GM18505 (cell line): ENCODE results near the gene DSG2.

Experiments used
- ATAC-seq: cut with Tn5 transposase; IDR thresholded peaks from one replicate; pipeline ENCODE4 v1.9.1; 2021; ENCODE audit not compliant: unreplicated experiment
- POLR2A ChIP-seq: IDR thresholded peaks from 4 replicates; pipeline ENCODE4 v1.6.1; 2011; ENCODE audit warnings: borderline replicate concordance; ENCODE audit not compliant: insufficient read depth, insufficient read length; ENCODE audit errors: extremely low read depth

Gene DSG2

GRCh38 chr18:31577195-31577594, 79.2 kb downstream of the DSG2 start:
- ATAC-seq, result no peak
- TF ChIP-seq POLR2A, result no peak

GRCh38 chr18:31578126-31578525, 80.1 kb downstream of the DSG2 start:
- no peak for TF ChIP-seq POLR2A
- no peak for ATAC-seq

- TF ChIP-seq POLR2A, result no peak
- no peak for ATAC-seq
Measured at GRCh38 chr18:31579375-31579774, 81.4 kb downstream of the DSG2 start.

- TF ChIP-seq POLR2A, result no peak
- no peak for ATAC-seq
Measured at GRCh38 chr18:31581498-31582197, 83.7 kb downstream of the DSG2 start.

- ATAC-seq, result no peak
- TF ChIP-seq POLR2A, result no peak
Measured at GRCh38 chr18:31583185-31583854, 85.3 kb downstream of the DSG2 start.

GRCh38 chr18:31585991-31586390, 88.0 kb downstream of the DSG2 start:
- no peak for TF ChIP-seq POLR2A
- ATAC-seq, result no peak

GRCh38 chr18:31586616-31587015, 88.6 kb downstream of the DSG2 start:
- ATAC-seq, result no peak
- TF ChIP-seq POLR2A, result no peak

GRCh38 chr18:31587529-31587928, 89.6 kb downstream of the DSG2 start:
- no peak for TF ChIP-seq POLR2A
- no peak for ATAC-seq

- no peak for ATAC-seq
- TF ChIP-seq POLR2A, result no peak
Measured at GRCh38 chr18:31590570-31590969, 92.6 kb downstream of the DSG2 start.

GRCh38 chr18:31591113-31591512, 93.1 kb downstream of the DSG2 start:
- ATAC-seq, result no peak
- TF ChIP-seq POLR2A, result no peak

GRCh38 chr18:31591628-31592027, 93.7 kb downstream of the DSG2 start, which contains the start of gene TTR:
Gene TTR, plus strand, starts transcription at chr18:31591877. Its CDS starts 26 bp downstream, at chr18:31591903.
- TF ChIP-seq POLR2A, result no peak
- ATAC-seq, result no peak

GRCh38 chr18:31592506-31593157, 94.7 kb downstream of the DSG2 start:
- no peak for ATAC-seq
- no peak for TF ChIP-seq POLR2A

- no peak for ATAC-seq
Measured at GRCh38 chr18:31595121-31595771, 97.3 kb downstream of the DSG2 start.

More at GRCh38 chr18:31595121-31595771, 97.3 kb downstream of the DSG2 start:
- TF ChIP-seq POLR2A, result no peak
